ENCODE data around the gene INSIG1.
A peak's percentile ranks its signal among the peaks of the same experiment; 100 is the strongest.

DNA sequence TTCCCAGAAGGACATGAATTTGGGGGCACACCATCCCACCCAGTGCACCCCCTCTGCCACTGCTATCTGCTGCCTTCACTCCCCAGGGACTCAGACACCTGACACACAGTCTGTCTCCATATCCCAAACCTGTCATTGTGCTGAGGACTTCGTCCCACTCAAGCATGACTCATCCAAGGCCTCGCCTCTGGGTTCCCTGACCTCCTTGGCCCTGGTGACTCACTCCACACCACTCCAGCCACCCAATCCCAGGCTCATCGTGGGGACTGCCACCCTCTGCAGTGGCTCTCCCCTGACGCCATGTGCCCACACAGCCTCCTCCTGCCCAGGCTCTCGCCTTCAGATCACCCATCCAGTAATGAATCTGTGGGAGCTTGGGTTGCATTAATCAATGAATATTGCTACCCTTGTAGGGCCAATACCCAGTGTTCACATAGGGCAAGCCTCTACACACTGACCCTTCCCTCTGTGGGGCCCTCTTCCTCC lies 6.6 kb upstream of the INSIG1 start:
- TF ChIP-seq, protein P1, sequence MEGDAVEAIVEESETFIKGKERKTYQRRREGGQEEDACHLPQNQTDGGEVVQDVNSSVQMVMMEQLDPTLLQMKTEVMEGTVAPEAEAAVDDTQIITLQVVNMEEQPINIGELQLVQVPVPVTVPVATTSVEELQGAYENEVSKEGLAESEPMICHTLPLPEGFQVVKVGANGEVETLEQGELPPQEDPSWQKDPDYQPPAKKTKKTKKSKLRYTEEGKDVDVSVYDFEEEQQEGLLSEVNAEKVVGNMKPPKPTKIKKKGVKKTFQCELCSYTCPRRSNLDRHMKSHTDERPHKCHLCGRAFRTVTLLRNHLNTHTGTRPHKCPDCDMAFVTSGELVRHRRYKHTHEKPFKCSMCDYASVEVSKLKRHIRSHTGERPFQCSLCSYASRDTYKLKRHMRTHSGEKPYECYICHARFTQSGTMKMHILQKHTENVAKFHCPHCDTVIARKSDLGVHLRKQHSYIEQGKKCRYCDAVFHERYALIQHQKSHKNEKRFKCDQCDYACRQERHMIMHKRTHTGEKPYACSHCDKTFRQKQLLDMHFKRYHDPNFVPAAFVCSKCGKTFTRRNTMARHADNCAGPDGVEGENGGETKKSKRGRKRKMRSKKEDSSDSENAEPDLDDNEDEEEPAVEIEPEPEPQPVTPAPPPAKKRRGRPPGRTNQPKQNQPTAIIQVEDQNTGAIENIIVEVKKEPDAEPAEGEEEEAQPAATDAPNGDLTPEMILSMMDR (IDR thresholded peaks at IDR 0.05 in 2 of 3, conservative IDR thresholded peaks at IDR 0.05 in 1 of 3; ENCODE audit: borderline replicate concordance in 1 of 3, insufficient read depth in 1 of 3, low read depth in 2 of 3, low read length in 2 of 3) = no peak
- TF ChIP-seq, protein P2, sequence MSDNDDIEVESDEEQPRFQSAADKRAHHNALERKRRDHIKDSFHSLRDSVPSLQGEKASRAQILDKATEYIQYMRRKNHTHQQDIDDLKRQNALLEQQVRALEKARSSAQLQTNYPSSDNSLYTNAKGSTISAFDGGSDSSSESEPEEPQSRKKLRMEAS (IDR thresholded peaks at IDR 0.05) = no peak
- TF ChIP-seq POLR2AphosphoS5 (IDR thresholded peaks at IDR 0.05; ENCODE audit: low read depth, low read length) = peak; percentile 45; the same call in 1 of the 2 replicates
- TF ChIP-seq ZFX (IDR thresholded peaks at IDR 0.05) = no peak
- no peak for TF ChIP-seq RAD21 (IDR thresholded peaks at IDR 0.05; ENCODE audit: low read depth)
- TF ChIP-seq POLR2A (IDR thresholded peaks at IDR 0.05; ENCODE audit: borderline replicate concordance, extremely low read depth, insufficient read depth, insufficient read length) = no peak
- TF ChIP-seq, protein P3, sequence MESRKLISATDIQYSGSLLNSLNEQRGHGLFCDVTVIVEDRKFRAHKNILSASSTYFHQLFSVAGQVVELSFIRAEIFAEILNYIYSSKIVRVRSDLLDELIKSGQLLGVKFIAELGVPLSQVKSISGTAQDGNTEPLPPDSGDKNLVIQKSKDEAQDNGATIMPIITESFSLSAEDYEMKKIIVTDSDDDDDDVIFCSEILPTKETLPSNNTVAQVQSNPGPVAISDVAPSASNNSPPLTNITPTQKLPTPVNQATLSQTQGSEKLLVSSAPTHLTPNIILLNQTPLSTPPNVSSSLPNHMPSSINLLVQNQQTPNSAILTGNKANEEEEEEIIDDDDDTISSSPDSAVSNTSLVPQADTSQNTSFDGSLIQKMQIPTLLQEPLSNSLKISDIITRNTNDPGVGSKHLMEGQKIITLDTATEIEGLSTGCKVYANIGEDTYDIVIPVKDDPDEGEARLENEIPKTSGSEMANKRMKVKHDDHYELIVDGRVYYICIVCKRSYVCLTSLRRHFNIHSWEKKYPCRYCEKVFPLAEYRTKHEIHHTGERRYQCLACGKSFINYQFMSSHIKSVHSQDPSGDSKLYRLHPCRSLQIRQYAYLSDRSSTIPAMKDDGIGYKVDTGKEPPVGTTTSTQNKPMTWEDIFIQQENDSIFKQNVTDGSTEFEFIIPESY (IDR thresholded peaks at IDR 0.05; ENCODE audit: extremely low read depth, insufficient replicate concordance, low read length) = no peak
- no peak for TF ChIP-seq TCF7L2 (IDR thresholded peaks at IDR 0.05; ENCODE audit: borderline replicate concordance, extremely low read depth, insufficient read depth, insufficient read length)
- no peak for TF ChIP-seq ZNF274 (IDR thresholded peaks at IDR 0.05; ENCODE audit: low read depth, low read length)

Measured in HCT116 (cell line).